Stimulated activated CD8-positive, alpha-beta memory T cell treated with anti-CD3 and anti-CD28 coated beads, Interleukin-12 subunit alpha, Interleukin-12 subunit beta, amount 100 ng/mL, for 24 hours (primary cell): ENCODE results near the gene NISCH.

Experiments used
- DNase-seq: peaks from one replicate; pipeline ENCODE4 v3.0.0-alpha.2; 2020; ENCODE audit errors: extremely low read depth

NISCH gene

GRCh38 chr3:52447512-52448355, 7.7 kb upstream of the NISCH start:
- no peak for DNase-seq

GRCh38 chr3:52450489-52451236, 4.7 kb upstream of the NISCH start:
- DNase-seq: no peak

- DNase-seq: no peak
Observed at GRCh38 chr3:52451237-52452083, 3.9 kb upstream of the NISCH start.

GRCh38 chr3:52452126-52452525, 3.3 kb upstream of the NISCH start:
- DNase-seq: no peak

- DNase-seq: no peak
Observed at GRCh38 chr3:52452570-52453221, 2.7 kb upstream of the NISCH start.

GRCh38 chr3:52453496-52454249, 1.7 kb upstream of the NISCH start, which contains the start of gene TNNC1:
Gene TNNC1 (minus strand): TSS chr3:52454041. CDS start chr3:52454015, 26 bp downstream.
- no peak for DNase-seq

- DNase-seq: no peak
Observed at GRCh38 chr3:52454250-52454937, 1.0 kb upstream of the NISCH start.

GRCh38 chr3:52454938-52455282, 494 bp upstream of the NISCH start:
- DNase-seq: no peak

GRCh38 chr3:52456169-52456799, 880 bp downstream of the NISCH start:
- no peak for DNase-seq

GRCh38 chr3:52456800-52457183, 1.4 kb downstream of the NISCH start:
- DNase-seq: no peak

GRCh38 chr3:52458031-52458760, 2.8 kb downstream of the NISCH start:
- DNase-seq: no peak

- no peak for DNase-seq
Observed at GRCh38 chr3:52458770-52459545, 3.6 kb downstream of the NISCH start.

GRCh38 chr3:52461874-52462273, 6.5 kb downstream of the NISCH start:
- DNase-seq: no peak

GRCh38 chr3:52463416-52463815, 8.0 kb downstream of the NISCH start:
- DNase-seq: no peak

GRCh38 chr3:52468336-52468735, 12.9 kb downstream of the NISCH start:
- DNase-seq: no peak

GRCh38 chr3:52469001-52469400, 13.6 kb downstream of the NISCH start:
- DNase-seq: no peak

- DNase-seq: no peak
Observed at GRCh38 chr3:52470920-52471319, 15.5 kb downstream of the NISCH start.
